Nephron progenitor cell (in vitro differentiated cells): ENCODE data around the gene ZMYM5.

Experiments used
- DNase-seq: peaks from one replicate; pipeline ENCODE4 v3.0.0; 2021
- H3K27ac Mint-ChIP-seq: 2 replicates; pipeline ENCODE4 v1.8.0; 2021; ENCODE audit warnings: mild to moderate bottlenecking, moderate library complexity, mixed read lengths
- H3K27me3 Mint-ChIP-seq: 2 replicates; pipeline ENCODE4 v1.8.0; 2021; ENCODE audit warnings: mild to moderate bottlenecking, low read depth, mixed read lengths; ENCODE audit not compliant: poor library complexity
- H3K36me3 Mint-ChIP-seq: 2 replicates; pipeline ENCODE4 v1.8.0; 2021; ENCODE audit warnings: low read depth, mixed read lengths
- H3K4me1 Mint-ChIP-seq: 2 replicates; pipeline ENCODE4 v1.8.0; 2021; ENCODE audit warnings: mixed read lengths
- H3K4me3 Mint-ChIP-seq: 2 replicates; pipeline ENCODE4 v1.8.0; 2021; ENCODE audit warnings: mild to moderate bottlenecking, moderate library complexity, mixed read lengths
- H3K9me3 Mint-ChIP-seq: 2 replicates; pipeline ENCODE4 v1.8.0; 2021; ENCODE audit warnings: mild to moderate bottlenecking, moderate library complexity, mixed read lengths
- TF ChIP-seq, protein P1 (sequence below): fragments of 200-600 bp; sonication (generic); IDR thresholded peaks from 2 replicates; pipeline ENCODE4 v1.5.0; 2021; ENCODE audit warnings: antibody characterized with exemption

ZMYM5 gene

DNA sequence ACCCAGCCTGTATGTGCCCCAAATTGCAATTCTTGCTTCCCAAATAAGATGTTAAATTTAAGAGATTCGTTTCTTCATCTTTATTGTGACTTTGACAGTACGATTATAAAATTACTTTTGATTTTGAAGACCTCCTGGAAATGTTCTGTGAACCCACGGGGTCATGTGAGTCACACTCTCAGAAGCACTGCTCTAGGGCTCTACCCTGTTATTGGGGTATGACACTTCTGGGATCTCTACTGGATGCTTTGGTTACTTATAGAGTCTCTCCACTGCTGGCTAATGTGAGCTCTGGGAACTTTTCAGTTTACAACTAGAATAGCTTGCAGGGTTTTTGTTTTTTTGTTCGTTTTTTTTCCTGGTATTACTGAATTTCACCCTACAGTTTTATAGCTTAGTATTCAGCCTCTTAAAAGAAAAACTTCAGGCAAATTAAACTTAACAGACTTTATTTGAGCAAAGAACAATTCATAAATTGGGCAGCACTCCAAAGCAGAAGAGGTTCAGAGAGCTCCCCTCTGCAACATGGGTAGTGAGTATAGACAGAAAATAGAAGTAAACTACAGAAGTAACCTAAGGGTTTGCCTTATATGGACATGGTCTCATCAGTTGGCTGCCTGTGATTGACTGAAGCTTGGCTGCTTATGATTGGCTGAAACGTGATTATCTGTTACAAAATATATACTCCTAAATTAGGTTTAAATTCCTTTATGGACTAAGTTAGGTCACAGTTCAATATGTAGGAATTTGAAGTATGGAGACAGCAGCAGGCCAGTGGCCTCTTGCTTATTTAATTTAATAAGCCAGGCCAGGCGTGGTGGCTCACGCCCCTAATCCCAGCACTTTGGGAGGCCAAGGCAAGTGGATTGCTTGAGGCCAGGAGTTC lies 52.2 kb downstream of the ZMYM5 start:
- Mint-ChIP-seq H3K4me1 (no peaks in the 10 kb centered on the region), H3K27ac (no peak overlapping the region), H3K9me3 (peaks cover 4% of the 10 kb centered on the region), H3K27me3 (no peaks in the 10 kb centered on the region), H3K4me3 (no peak overlapping the region), H3K36me3 (peaks cover 24% of the 10 kb centered on the region)
- DNase-seq, result no peak
- TF ChIP-seq, protein P1, sequence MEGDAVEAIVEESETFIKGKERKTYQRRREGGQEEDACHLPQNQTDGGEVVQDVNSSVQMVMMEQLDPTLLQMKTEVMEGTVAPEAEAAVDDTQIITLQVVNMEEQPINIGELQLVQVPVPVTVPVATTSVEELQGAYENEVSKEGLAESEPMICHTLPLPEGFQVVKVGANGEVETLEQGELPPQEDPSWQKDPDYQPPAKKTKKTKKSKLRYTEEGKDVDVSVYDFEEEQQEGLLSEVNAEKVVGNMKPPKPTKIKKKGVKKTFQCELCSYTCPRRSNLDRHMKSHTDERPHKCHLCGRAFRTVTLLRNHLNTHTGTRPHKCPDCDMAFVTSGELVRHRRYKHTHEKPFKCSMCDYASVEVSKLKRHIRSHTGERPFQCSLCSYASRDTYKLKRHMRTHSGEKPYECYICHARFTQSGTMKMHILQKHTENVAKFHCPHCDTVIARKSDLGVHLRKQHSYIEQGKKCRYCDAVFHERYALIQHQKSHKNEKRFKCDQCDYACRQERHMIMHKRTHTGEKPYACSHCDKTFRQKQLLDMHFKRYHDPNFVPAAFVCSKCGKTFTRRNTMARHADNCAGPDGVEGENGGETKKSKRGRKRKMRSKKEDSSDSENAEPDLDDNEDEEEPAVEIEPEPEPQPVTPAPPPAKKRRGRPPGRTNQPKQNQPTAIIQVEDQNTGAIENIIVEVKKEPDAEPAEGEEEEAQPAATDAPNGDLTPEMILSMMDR, result no peak

DNA sequence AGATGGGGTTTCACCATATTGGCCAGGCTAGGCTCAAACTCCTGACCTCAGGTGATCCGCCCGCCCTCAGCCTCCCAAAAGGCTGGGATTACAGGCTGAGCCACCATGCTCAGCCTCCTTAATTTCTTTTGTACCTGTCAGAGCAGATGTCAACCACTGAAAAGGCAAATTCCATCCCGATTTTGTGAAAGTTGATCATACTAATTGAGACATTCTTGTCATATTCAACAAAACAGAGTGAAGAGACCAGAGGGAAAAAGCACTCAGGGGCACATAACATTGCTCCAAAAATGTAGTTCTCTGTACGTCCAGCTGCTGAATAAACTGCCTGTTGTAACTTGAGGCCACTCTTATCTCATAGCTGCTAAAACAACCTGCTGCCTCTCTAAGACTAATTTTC lies 53.3 kb downstream of the ZMYM5 start:
- TF ChIP-seq, protein P1, result no peak
- Mint-ChIP-seq H3K9me3 (peaks cover 4% of the 10 kb centered on the region), H3K27ac (peak overlapping the region; percentile 57), H3K27me3 (no peaks in the 10 kb centered on the region), H3K36me3 (peaks cover 24% of the 10 kb centered on the region), H3K4me1 (no peaks in the 10 kb centered on the region), H3K4me3 (no peak overlapping the region)
- no peak for DNase-seq

DNA sequence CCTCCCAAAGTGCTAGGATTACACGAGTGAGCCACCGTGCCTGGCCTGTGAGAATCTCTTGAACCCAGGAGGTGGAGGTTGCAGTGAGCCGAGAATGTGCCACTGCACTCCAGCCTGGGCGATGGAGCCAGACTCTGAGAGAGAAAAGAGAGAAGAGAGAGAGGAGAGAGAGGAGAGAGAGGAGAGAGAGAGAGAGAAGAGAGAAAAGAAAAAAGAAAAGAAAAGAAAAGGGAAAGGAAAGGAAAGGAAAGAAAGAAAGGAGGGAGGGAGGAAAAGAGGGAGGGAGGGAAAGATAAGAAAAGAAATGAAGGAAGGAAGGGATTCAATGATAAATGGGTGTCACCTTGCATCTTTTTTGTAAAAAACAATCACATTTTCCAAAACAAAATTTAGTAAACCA lies 57.7 kb downstream of the ZMYM5 start:
- H3K36me3 Mint-ChIP-seq, result peaks cover 6% of the 10 kb centered on the region
- H3K4me1 Mint-ChIP-seq, result no peaks in the 10 kb centered on the region

DNA sequence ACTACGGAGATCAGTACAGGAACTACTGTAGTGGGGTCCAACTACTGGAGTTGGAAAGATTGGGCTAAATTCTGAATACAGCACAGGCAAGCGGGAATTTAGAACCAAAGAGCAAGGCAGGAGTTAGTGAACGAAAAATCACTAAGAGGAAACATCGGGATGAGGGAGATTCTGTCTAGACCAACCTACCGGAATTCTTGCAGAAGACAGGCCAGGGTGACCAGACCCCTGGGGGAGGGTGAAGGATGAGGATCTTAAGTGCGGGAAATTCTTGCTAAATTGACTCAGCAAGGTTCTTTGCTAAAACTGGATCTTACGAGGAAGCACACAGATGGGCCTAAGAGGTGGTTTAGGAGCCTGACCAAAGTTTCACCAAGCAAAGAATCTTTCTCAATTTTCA lies 67.5 kb downstream of the ZMYM5 start:
- peaks cover 6% of the 10 kb centered on the region for H3K4me1 Mint-ChIP-seq
- no peaks in the 10 kb centered on the region for H3K27me3 Mint-ChIP-seq
- no peak overlapping the region for H3K27ac Mint-ChIP-seq
- H3K4me3 Mint-ChIP-seq, result no peak overlapping the region
- H3K9me3 Mint-ChIP-seq, result no peaks in the 10 kb centered on the region
- TF ChIP-seq, protein P1, result no peak
- DNase-seq, result no peak
- H3K36me3 Mint-ChIP-seq, result peaks cover 16% of the 10 kb centered on the region

More for the DNA sequence above, 57.7 kb downstream of the ZMYM5 start:
- Mint-ChIP-seq H3K9me3 (no peaks in the 10 kb centered on the region), H3K27me3 (no peaks in the 10 kb centered on the region), H3K4me3 (no peak overlapping the region), H3K27ac (no peak overlapping the region)
- TF ChIP-seq, protein P1, result no peak
- DNase-seq, result no peak

DNA sequence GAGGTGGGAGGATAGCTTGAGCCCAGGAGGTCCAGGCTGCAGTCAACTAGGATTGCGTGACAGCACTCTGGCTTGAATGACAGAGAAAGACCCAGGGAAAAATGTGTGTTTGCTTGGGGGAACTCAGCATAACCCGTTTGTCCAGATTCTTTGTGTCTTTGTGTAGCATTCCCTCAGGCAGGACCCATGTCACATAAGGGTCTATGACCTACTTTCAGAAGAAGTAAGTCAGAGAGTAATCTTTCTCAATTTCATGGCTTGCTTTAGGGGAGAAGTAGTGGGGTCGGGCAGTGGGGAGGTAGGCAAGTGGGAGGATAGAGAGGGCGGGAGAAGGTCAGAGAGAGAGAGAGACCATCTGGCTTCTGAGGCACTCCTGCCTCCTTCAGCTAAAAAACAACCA lies 68.8 kb downstream of the ZMYM5 start:
- H3K4me3 Mint-ChIP-seq, result no peak overlapping the region
- H3K27ac Mint-ChIP-seq, result peak overlapping the region; percentile 43
- H3K9me3 Mint-ChIP-seq, result no peaks in the 10 kb centered on the region
- DNase-seq, result no peak
- no peaks in the 10 kb centered on the region for H3K27me3 Mint-ChIP-seq
- H3K36me3 Mint-ChIP-seq, result peaks cover 11% of the 10 kb centered on the region
- TF ChIP-seq, protein P1, result no peak
- peaks cover 6% of the 10 kb centered on the region for H3K4me1 Mint-ChIP-seq
